Activated T-cell treated with anti-CD3 and anti-CD28 coated beads, Interleukin-2, amount 50 U/mL, for 72 hours (primary cell): ENCODE results near the gene KIF26B. TPM values are rescaled to one million over a fixed set of nuclear protein-coding genes. Genes with fewer than 3 reads are reported as not detected.

Source experiments
- ATAC-seq, 2 donors: fragments of 150-1000 bp; cut with Tn5 transposase; replicated peaks in 1 of 2; 2 replicates each; pipeline ENCODE4 v1.10.0; 2021; ENCODE audit warnings: moderate library complexity in 2 of 2, mild to moderate bottlenecking in 1 of 2
- DNase-seq, 2 donors: peaks; one replicate each; pipeline ENCODE4 v3.0.0; 2021 to 2022; ENCODE audit warnings: mixed read lengths in 1 of 2
- H3K27ac Mint-ChIP-seq: one replicate; pipeline ENCODE4 v1.8.0; 2022; ENCODE audit warnings: mild to moderate bottlenecking, moderate library complexity, mixed read lengths
- H3K27me3 Mint-ChIP-seq: one replicate; pipeline ENCODE4 v1.8.0; 2022; ENCODE audit warnings: low read depth, mixed read lengths
- H3K36me3 Mint-ChIP-seq, 2 donors: one replicate each; pipeline ENCODE4 v1.8.0; 2022; ENCODE audit warnings: mixed read lengths in 2 of 2, mild to moderate bottlenecking in 1 of 2; ENCODE audit not compliant: insufficient read depth in 2 of 2
- H3K4me1 Mint-ChIP-seq: one replicate; pipeline ENCODE4 v1.8.0; 2022; ENCODE audit warnings: low read depth, mixed read lengths
- H3K4me3 Mint-ChIP-seq, 2 donors: one replicate each; pipeline ENCODE4 v1.8.0; 2022; ENCODE audit warnings: mild to moderate bottlenecking in 2 of 2, mixed read lengths in 2 of 2, moderate library complexity in 2 of 2
- H3K9me3 Mint-ChIP-seq, 2 donors: one replicate each; pipeline ENCODE4 v1.8.0; 2022; ENCODE audit warnings: mixed read lengths in 2 of 2
- total RNA-seq, 2 donors: library from RNA; stranded (reverse); gene quantifications; one replicate each; pipeline ENCODE4 v1.2.3, GENCODE V29; 2022

KIF26B gene
- total RNA-seq, 2 donors from 2014 or later: 0.25 to 0.34 TPM

DNA sequence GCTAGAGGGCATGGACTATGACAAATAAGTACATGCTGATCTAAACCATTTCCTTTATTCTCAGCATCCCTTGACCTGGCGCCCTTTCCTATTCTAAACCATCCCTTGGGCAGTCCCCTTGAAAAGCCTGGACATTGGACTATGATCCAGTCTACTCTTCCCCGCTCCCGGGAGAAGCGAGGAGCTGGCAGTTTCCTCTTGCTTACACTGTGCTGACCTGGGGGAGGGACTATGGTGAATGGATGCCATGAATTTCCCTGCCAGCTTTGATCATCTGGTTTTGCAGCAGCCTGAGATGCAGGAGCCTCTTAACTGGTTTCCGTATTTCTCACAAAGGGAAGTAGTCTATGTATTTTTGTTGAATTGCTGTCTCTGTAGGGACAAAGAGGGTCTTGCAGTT is 121.7 kb downstream of the KIF26B start:
- no peak for ATAC-seq
- Mint-ChIP-seq H3K4me3 (no peak overlapping the region), H3K27me3 (peaks cover 23% of the 10 kb centered on the region), H3K9me3 (no peaks in the 10 kb centered on the region), H3K4me1 (no peaks in the 10 kb centered on the region), H3K27ac (no peak overlapping the region), H3K36me3 (no peaks in the 10 kb centered on the region)
- no peak for DNase-seq

DNA sequence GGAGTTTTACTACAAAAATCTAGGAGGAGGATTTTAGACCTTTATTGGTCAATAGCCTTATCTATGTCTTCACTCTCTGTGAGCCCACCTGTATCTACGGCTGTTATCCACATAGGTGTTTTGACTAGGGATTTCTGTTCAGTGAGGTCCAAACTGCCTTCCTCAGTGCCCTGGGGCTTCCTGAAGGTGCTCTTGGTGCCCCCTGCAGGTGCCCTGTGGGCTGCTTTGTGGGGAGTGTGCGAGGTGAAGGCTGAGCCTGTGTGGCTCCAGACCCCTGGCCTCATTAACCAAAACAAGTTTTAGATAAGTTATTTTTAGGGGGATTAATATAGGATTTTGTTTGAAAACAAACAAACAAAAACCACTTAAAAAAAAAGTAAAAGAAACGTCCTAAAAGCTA is 122.5 kb downstream of the KIF26B start:
- no peak overlapping the region for H3K4me3 Mint-ChIP-seq
- no peak for ATAC-seq
- no peak for DNase-seq

DNA sequence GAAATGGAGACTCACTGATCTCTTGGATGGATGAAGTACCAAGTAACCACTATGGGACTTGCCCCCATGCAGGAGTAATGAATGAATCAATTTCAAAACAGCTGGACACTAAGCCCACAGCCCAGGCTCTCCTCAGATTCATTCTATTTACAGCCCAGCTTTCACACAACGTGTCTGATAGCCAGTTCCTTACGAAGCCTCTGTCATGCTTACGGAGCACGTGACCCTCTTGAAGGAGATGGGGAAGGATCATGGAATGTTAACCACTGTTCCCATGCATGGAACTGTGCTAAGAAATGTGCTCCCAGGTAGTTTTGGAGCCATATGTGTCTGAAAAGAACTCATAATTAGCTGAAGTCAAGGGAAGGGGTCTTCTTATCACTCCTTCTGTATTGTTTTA is 124.1 kb downstream of the KIF26B start:
- Mint-ChIP-seq H3K27ac (no peak overlapping the region), H3K4me3 (no peak overlapping the region), H3K36me3 (no peaks in the 10 kb centered on the region), H3K4me1 (no peaks in the 10 kb centered on the region), H3K27me3 (peaks cover 17% of the 10 kb centered on the region), H3K9me3 (peaks cover 0 to 2% of the 10 kb centered on the region in 2 donors)
- DNase-seq: no peak
- no peak for ATAC-seq

More for the DNA sequence above, 122.5 kb downstream of the KIF26B start:
- no peak overlapping the region for H3K27ac Mint-ChIP-seq
- no peaks in the 10 kb centered on the region for H3K9me3 Mint-ChIP-seq
- H3K36me3 Mint-ChIP-seq: no peaks in the 10 kb centered on the region
- no peaks in the 10 kb centered on the region for H3K4me1 Mint-ChIP-seq
- peaks cover 23% of the 10 kb centered on the region for H3K27me3 Mint-ChIP-seq

DNA sequence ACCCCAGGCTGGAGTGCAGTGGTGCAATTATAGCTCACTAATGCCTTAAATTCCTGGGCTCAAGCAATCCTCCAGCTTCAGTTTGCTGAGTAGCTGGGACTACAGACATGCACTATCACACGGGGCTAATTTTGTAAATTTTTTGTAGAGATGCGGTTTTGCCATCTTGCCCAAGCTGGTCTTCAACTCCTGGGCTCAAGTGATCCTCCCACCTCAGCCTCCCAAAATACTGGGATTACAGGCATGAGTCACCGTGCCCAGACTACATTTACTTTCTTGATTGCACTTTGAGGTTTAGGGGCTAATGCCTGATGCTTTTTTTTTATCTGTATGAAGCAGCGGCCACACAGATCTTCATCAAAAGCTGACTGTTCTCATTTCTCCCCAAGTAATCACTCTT is 124.6 kb downstream of the KIF26B start:
- H3K36me3 Mint-ChIP-seq: no peaks in the 10 kb centered on the region
- ATAC-seq (no peak), DNase-seq (no peak)
- H3K27ac Mint-ChIP-seq: no peak overlapping the region
- peaks cover 0 to 2% of the 10 kb centered on the region in 2 donors for H3K9me3 Mint-ChIP-seq
- peaks cover 14% of the 10 kb centered on the region for H3K27me3 Mint-ChIP-seq
- no peak overlapping the region for H3K4me3 Mint-ChIP-seq
- no peaks in the 10 kb centered on the region for H3K4me1 Mint-ChIP-seq

DNA sequence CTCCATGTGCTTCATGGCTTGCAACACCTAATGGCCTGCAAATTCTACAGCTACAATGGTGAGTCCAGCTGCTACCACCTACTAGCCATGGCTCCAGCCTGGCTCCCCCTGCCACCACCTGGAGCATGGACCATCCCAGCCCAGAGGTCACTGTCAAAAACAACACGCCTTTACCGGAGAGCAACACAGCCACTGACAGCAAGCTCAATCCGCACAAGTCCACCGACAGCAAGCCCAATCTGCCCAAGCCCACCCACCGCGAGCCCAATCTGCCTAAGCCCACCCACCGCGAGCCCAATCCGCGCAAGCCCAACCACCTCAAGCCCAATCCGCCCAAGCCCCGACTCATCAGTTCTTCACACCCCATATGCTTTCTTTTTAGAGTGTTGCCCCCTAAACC is 128.2 kb downstream of the KIF26B start:
- H3K27me3 Mint-ChIP-seq: peaks cover 5% of the 10 kb centered on the region
- H3K9me3 Mint-ChIP-seq: peaks cover 0 to 2% of the 10 kb centered on the region in 2 donors
- no peak for ATAC-seq
- H3K36me3 Mint-ChIP-seq: no peaks in the 10 kb centered on the region
- no peaks in the 10 kb centered on the region for H3K4me1 Mint-ChIP-seq
- H3K27ac Mint-ChIP-seq: no peak overlapping the region
- no peak for DNase-seq
- no peak overlapping the region for H3K4me3 Mint-ChIP-seq

DNA sequence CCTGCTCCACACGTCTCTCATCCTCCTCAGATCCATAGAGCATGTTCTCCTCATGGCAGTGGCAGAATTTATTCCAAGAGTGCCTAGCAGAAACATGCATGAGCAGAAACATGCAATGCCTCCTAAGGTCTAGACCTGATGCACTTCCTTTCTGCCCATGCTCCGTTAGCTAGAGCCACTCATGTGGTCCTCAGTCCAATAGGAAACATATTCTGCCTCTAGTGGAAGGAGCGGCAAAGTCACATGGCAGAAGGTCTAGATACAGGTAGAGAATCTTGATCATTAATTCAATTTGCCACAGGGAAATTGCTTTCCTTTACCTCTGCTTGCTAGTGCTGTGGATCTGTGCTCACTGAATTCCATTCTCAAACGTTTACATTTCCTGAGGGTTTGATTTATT is 130.4 kb downstream of the KIF26B start:
- Mint-ChIP-seq H3K27ac (no peak overlapping the region), H3K4me3 (no peak overlapping the region), H3K36me3 (no peaks in the 10 kb centered on the region), H3K4me1 (no peaks in the 10 kb centered on the region), H3K9me3 (peaks cover 0 to 2% of the 10 kb centered on the region in 2 donors), H3K27me3 (no peaks in the 10 kb centered on the region)
- ATAC-seq: no peak
- no peak for DNase-seq

DNA sequence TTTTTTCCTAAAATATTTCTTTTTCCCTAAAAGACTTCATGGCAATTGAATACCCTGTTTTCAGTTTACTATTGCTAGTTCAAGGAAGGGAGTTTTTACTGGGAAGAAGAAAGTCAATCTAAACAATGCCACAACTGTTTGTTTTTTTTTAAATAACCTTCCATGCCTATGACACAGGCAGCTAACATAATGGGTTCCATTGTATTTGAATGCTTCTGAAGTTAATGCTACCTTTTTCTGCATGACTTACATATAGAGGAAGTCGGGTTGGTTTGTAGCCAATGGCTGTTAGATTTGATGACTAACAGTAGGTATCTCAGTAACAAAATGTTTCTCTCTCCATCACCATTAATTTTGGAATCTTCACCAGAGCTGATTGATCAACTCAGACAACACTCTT is 134.0 kb downstream of the KIF26B start:
- no peaks in the 10 kb centered on the region for H3K36me3 Mint-ChIP-seq
- no peak overlapping the region for H3K4me3 Mint-ChIP-seq
- H3K27ac Mint-ChIP-seq: no peak overlapping the region
- DNase-seq (no peak), ATAC-seq (no peak)
- H3K9me3 Mint-ChIP-seq: no peaks in the 10 kb centered on the region
- no peaks in the 10 kb centered on the region for H3K4me1 Mint-ChIP-seq
- no peaks in the 10 kb centered on the region for H3K27me3 Mint-ChIP-seq

DNA sequence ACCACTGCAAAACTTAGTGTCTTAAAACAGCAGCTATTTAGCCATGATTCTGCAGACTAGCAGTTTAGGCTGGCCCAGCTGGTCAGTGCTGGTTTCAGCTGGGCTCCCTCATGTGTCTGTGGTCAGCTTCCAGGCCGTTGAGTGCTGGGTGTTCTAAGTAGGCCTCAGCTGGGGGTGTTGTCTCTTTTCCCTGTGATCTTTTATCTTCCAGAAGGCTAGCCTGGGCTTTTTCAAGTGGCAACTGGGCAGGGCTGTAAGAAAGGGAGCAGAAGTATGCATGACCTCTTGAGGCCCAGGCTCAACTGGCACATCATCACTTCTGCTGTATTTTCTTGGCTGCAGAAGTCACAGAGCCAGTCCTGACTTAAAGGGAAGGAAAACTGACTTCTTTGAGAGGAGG is 136.1 kb downstream of the KIF26B start:
- H3K27ac Mint-ChIP-seq: no peak overlapping the region
- H3K4me1 Mint-ChIP-seq: no peaks in the 10 kb centered on the region
- H3K36me3 Mint-ChIP-seq: no peaks in the 10 kb centered on the region
- no peak overlapping the region for H3K4me3 Mint-ChIP-seq
- ATAC-seq (no peak), DNase-seq (no peak)
- no peaks in the 10 kb centered on the region for H3K27me3 Mint-ChIP-seq
- H3K9me3 Mint-ChIP-seq: no peaks in the 10 kb centered on the region

DNA sequence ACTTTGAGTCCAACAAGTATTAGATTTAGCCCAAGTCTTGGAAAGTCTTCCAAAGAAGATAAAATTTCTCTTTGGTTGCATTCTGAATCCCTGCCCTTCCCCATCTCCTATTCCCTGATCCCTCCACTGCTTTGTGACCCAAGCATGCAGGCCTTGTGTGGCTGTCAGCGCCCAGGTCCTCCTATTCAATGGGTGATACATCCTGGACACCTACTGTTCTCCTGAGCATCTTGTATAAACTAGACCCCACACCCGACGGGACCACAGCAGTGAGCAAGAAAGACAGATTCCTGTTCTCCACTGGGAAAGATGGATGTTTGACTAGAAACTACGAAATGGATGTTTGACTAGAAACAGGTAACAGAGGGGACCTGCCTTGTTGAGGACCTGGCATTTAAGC is 136.6 kb downstream of the KIF26B start:
- Mint-ChIP-seq H3K36me3 (no peaks in the 10 kb centered on the region), H3K4me3 (no peak overlapping the region), H3K27ac (no peak overlapping the region), H3K9me3 (no peaks in the 10 kb centered on the region), H3K27me3 (no peaks in the 10 kb centered on the region), H3K4me1 (no peaks in the 10 kb centered on the region)
- no peak for DNase-seq
- no peak for ATAC-seq

DNA sequence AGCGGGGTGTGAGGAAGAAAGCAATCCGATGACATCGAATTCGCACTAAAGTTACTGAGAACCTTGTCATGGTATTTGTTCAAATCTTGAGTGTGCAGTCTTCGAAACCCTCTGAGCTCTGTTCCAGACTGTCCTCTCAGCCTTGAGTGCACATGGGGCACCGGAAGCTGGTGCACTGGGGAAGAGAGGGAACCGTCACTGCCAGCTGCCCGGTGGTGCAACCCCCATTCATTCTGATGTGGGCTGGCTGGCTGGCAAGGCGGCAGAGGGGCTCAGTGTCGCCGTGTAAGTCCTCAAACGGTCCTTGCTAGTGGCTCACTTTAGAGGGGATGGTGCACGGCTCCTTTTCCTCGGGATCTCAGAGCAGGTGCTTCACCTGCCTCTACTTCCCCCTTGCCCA is 137.4 kb downstream of the KIF26B start:
- Mint-ChIP-seq H3K4me1 (no peaks in the 10 kb centered on the region), H3K27me3 (no peaks in the 10 kb centered on the region), H3K9me3 (no peaks in the 10 kb centered on the region), H3K27ac (no peak overlapping the region), H3K36me3 (no peaks in the 10 kb centered on the region), H3K4me3 (no peak overlapping the region)
- ATAC-seq (no peak), DNase-seq (no peak)

DNA sequence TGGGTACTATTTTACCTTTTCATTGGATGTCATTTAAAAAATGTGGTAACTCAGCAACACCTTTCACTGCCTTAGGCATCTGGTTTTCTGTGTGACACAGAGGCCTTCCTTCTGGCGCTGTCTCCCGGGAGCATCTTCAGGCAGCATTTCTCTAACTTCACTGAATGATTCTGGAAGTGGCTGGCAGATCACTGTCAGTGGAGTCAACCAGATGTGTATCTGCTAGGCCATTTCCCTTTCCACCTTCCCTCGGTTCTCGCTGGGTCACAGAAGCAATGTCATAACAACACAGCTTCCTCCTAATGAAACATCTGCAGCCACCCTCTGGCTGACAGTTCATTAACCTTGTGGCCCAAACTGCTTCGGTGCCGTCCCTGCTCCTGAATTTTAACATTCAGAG is 137.8 kb downstream of the KIF26B start:
- ATAC-seq (no peak), DNase-seq (no peak)
- Mint-ChIP-seq H3K9me3 (no peaks in the 10 kb centered on the region), H3K27ac (no peak overlapping the region), H3K4me1 (no peaks in the 10 kb centered on the region), H3K4me3 (no peak overlapping the region), H3K27me3 (no peaks in the 10 kb centered on the region), H3K36me3 (no peaks in the 10 kb centered on the region)

DNA sequence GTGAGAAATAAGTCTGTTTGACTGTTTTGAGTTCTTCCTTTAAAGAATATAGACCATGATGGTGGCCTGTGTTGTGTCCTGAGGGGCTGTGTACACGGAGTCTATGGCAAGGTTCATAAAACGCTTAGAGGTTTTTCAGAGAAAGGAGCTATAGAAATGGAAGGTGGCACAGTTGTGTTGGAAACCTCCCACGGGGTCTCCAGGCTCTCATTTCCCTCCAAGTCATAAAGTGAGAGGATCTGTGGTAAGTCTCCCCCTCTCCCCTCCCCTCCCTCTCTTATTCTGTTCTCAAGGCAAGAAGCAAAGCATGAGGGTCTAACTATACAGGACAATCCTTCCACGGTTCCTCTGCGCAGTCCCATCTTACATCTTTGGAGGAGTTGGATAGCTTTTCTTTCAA is 139.2 kb downstream of the KIF26B start:
- no peak for ATAC-seq
- Mint-ChIP-seq H3K4me3 (no peak overlapping the region), H3K9me3 (no peaks in the 10 kb centered on the region), H3K27ac (no peak overlapping the region), H3K27me3 (no peaks in the 10 kb centered on the region), H3K36me3 (no peaks in the 10 kb centered on the region), H3K4me1 (no peaks in the 10 kb centered on the region)
- no peak for DNase-seq

DNA sequence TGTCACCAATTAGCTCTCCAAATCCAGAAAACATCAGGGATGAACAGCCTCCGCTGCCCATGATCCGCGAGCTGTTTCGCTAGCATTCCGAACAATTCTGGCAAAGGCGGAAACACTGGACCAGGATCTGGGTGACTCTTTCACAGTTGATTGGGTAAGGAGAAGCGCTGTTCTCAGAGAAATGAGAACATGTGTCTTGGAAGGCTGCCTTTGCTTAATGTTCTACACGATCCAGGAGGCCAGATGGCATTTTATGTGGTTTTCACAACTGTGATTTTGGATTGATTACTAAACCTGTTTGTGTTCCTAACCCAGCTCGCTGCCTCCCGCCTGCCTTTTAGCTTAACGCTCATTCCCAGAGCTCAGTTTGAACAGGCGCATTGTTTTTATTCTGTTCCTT is 144.0 kb downstream of the KIF26B start:
- Mint-ChIP-seq H3K27me3 (peaks cover 4% of the 10 kb centered on the region), H3K36me3 (no peaks in the 10 kb centered on the region), H3K4me3 (no peak overlapping the region), H3K9me3 (no peaks in the 10 kb centered on the region), H3K27ac (no peak overlapping the region), H3K4me1 (no peaks in the 10 kb centered on the region)
- ATAC-seq (no peak), DNase-seq (no peak)

DNA sequence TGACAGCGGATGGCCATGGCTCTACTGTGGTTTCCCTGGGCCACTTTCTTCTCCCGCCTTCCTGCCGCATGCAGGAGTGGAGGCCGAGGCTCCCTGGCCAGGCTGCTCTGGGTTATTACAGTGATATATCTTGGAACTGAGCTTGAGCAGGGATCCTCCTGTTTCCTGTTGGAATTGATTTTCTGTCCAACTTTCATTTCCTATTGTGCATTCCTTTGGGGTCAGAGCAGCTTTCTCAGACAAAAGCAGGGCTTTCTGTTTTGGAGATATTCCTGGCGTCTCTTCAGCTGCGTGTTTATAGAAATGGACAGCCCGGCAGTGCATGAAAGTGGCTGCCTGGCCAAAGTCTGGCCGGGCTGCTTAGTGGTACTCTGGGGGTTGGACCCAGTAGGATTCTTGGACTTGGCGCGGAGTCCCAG is 146.4 kb downstream of the KIF26B start:
- H3K27ac Mint-ChIP-seq: no peak overlapping the region

More for the DNA sequence above, 146.4 kb downstream of the KIF26B start:
- no peaks in the 10 kb centered on the region for H3K9me3 Mint-ChIP-seq
- H3K4me1 Mint-ChIP-seq: no peaks in the 10 kb centered on the region
- ATAC-seq (no peak), DNase-seq (no peak)
- H3K27me3 Mint-ChIP-seq: peaks cover 4% of the 10 kb centered on the region
- no peaks in the 10 kb centered on the region for H3K36me3 Mint-ChIP-seq
- H3K4me3 Mint-ChIP-seq: no peak overlapping the region
